Bronchial epithelial cell (primary cell): ENCODE results near the gene SLC16A10. TPM values are rescaled to one million over a fixed set of nuclear protein-coding genes. Genes with fewer than 3 reads are reported as not detected.
"Not testable (repeated sequence)": the region's sequence is repeated elsewhere in the genome, so short reads cannot be mapped to it uniquely, and the experiment has no call there.

Experiments
- DNase-seq: peaks from one replicate; pipeline ENCODE4 v3.0.0-alpha.2; 2010; ENCODE audit warnings: low read depth
- FAIRE-seq: peaks from 2 replicates; lab custom pipeline; 2011; peaks lifted over from hg19 to GRCh38; lab: Jason Lieb, UNC
- H3K27me3 ChIP-seq: 2 replicates; pipeline ENCODE4 v1.5.1; 2011; ENCODE audit warnings: low read length; ENCODE audit not compliant: control insufficient read depth, insufficient read depth
- H3K36me3 ChIP-seq: 2 replicates; pipeline ENCODE4 v1.5.1; 2011; ENCODE audit warnings: low read length; ENCODE audit not compliant: control insufficient read depth, insufficient read depth
- H3K4me3 ChIP-seq: 2 replicates; pipeline ENCODE4 v1.5.1; 2011; ENCODE audit warnings: mild to moderate bottlenecking, low read depth, low read length, control low read depth
- total RNA-seq: library from RNA; depleted of rRNA; stranded (reverse); fragments of >200 nt; gene quantifications from 2 replicates; pipeline ENCODE4 v1.2.1, GENCODE V29; 2014
- TF ChIP-seq, protein P1 (sequence below): IDR thresholded peaks from 2 replicates; pipeline ENCODE4 v1.5.1; 2011; ENCODE audit warnings: mild to moderate bottlenecking, moderate library complexity, low read length, control low read depth, inconsistent platforms; ENCODE audit not compliant: insufficient read depth, severe bottlenecking

Gene SLC16A10
- total RNA-seq, 1 donor from 2014 or later = 0.26 TPM

DNA sequence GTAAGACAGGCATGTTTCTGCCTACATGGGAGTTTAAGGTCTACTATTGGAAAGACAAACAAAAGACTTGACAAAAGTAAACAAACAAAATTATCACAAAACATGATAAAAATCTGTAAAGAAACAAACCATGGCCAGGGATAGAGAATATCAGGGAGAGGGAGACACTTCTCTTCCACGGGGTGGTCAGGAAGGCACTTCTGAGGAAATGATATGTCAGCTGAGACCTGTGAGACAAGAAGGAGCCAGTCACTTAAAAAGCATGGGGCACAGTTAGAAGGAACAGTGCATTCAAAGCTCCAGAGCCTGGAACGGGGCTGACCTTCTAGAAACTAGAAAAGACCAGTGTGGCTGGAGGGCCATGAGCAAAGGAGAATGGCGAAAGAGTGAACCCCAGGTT is 35.1 kb upstream of the SLC16A10 start:
- Histone ChIP-seq H3K27me3 (no peaks in the 10 kb centered on the region), H3K36me3 (no peaks in the 10 kb centered on the region)

DNA sequence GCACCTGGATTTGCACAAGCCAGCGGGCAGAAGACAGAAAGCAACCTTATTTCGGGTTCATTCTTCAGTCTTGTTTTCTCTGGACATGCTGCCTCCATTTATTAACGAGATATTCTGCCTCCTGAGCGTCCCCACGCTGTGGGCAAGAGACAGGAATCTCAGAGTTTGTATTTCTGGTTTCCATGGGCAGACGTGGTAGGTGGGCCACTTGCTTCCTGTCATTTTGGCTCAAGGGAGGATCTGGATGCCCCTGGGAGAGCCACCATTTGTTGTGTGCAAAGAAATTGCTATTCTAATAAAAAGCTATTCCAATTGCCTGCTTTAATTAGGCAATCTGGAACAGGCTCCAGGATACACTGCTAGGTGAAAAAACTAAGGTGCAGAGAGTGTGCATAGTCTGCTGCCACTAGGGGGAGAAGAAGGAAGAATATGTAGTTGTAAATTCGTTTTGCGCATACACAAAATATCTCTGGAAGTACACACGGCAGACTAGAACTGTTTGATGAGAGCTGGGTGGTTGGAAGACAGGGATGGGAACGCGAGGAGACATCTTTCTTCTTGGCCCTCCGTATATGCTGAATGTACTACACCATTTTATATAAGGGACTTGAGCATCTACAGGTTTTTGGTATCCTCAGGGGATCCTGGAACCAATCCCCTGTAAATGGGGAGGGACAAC is 30.1 kb upstream of the SLC16A10 start:
- TF ChIP-seq, protein P1, sequence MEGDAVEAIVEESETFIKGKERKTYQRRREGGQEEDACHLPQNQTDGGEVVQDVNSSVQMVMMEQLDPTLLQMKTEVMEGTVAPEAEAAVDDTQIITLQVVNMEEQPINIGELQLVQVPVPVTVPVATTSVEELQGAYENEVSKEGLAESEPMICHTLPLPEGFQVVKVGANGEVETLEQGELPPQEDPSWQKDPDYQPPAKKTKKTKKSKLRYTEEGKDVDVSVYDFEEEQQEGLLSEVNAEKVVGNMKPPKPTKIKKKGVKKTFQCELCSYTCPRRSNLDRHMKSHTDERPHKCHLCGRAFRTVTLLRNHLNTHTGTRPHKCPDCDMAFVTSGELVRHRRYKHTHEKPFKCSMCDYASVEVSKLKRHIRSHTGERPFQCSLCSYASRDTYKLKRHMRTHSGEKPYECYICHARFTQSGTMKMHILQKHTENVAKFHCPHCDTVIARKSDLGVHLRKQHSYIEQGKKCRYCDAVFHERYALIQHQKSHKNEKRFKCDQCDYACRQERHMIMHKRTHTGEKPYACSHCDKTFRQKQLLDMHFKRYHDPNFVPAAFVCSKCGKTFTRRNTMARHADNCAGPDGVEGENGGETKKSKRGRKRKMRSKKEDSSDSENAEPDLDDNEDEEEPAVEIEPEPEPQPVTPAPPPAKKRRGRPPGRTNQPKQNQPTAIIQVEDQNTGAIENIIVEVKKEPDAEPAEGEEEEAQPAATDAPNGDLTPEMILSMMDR = peak; percentile 74
- Histone ChIP-seq H3K36me3 (no peaks in the 10 kb centered on the region), H3K4me3 (no peak overlapping the region), H3K27me3 (peaks cover 2% of the 10 kb centered on the region)
- DNase-seq = peak; percentile 55
- no peak for FAIRE-seq

More for the DNA sequence above, 35.1 kb upstream of the SLC16A10 start:
- no peak overlapping the region for H3K4me3 ChIP-seq
- FAIRE-seq = no peak
- DNase-seq = no peak
- TF ChIP-seq, protein P1 = no peak

DNA sequence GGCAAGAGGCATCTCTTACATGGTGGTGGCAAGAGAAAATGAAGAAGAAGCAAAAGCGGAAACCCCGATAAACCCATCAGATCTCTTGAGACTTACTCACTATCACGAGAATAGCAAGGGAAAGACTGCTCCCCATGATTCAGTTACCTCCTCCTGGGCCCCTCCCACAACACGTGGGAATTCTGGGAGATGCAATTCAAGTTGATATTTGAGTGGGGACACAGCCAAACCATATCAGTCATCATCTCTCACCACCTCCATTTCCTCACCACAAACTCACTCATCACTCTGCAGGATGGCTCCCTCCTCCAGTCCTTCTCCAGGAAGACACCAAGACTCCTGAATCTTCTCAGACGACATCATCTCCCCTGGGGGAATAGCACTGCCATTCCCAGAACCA is 25.8 kb upstream of the SLC16A10 start:
- no peaks in the 10 kb centered on the region for H3K36me3 ChIP-seq
- TF ChIP-seq, protein P1 = no peak
- H3K27me3 ChIP-seq = peaks cover 2% of the 10 kb centered on the region
- no peak overlapping the region for H3K4me3 ChIP-seq
- DNase-seq (peak; percentile 52), FAIRE-seq (no peak)

DNA sequence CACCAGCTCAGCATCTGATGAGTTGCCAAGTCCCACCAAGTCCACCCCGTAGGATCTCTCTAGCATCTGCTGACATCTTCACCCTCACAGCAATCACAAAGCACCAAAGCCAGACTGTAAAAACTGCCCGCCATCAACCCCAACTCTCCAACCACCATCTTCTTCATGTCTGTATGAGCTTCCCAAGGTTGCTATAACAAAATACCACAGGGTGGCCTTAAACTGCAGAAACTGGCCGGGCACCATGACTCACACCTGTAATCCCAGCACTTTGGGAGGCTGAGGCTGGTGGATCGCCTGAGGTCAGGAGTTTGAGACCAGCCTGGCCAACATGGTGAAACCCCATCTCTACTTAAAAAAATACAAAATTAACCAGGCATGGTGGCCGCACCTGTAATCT is 25.3 kb upstream of the SLC16A10 start:
- not testable (repeated sequence) for H3K4me3 ChIP-seq, FAIRE-seq, DNase-seq, H3K27me3 ChIP-seq, H3K36me3 ChIP-seq

DNA sequence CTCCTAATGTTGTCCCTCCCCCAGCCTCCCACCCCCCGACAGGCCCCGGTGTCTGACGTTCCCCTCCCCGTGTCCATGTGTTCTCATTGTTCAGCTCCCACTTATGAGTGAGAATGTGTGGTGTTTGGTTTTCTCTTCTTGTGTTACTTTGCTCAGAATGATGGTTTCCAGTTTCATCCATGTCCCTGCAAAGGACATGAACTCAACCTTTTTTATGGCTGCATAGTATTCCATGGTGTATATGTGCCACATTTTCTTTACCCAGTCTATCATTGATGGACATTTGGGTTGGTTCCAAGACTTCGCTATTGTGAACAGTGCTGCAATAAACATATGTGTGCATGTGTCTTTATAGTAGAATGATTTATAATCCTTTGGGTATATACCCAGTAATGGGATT is 24.4 kb upstream of the SLC16A10 start:
- not testable (repeated sequence) for H3K36me3 ChIP-seq, FAIRE-seq, DNase-seq, H3K27me3 ChIP-seq, H3K4me3 ChIP-seq

DNA sequence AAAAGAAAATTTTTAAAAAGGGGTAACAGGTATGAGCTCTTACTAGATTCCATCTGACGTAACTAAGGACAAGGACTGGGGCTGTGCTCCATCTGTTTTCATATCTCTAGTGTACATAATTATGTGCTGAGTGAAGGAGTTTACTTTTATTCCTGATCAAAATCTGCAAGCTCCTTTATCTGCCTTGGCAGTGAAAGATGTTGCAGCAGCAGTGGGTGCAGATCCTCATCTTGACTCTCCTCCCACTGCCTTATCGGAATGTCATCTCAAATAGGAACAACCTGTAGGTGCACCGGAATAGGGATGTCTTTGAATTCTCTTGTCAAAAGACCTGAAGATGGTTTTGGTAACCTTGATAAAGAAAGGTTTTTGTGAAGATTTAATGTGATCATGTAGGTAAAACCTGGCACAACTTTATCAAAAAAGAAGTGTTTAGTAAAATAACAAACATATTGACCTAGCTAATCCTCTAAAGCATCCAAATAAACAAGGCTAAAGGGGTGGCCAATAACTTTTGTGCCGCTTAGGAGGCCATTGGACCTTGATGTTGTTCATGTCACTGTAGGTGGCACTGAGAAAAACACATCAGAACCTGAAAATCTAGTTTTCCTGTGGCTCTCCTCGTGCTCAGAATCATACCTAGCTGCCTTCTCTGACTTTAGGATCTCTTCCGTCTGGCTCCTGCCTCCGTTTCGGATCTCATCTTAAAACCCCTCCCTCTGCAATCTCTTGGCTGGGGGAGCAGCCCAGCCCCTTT is 19.0 kb upstream of the SLC16A10 start:
- no peaks in the 10 kb centered on the region for H3K36me3 ChIP-seq
- FAIRE-seq (no peak), DNase-seq (no peak)
- TF ChIP-seq, protein P1 = no peak
- H3K27me3 ChIP-seq = peaks cover 1% of the 10 kb centered on the region
- no peak overlapping the region for H3K4me3 ChIP-seq

DNA sequence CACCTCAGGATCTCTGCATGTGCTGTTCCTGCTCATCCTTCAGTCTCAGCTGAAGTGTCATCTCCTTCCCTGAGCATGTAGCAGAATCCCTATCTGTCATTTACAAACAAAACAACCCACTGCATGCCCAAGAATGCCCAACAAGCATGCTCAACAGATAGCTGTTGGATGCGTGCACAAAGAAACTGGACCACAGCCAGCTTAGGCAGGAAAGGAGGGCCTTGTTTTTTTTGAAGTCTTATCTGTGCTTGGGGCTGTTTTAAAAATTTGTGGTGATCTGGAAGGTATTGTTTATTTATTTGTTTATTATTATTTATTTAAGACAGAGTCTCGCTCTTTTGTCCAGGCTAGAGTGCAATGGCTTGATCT is 18.5 kb upstream of the SLC16A10 start:
- H3K27me3 ChIP-seq = peaks cover 1% of the 10 kb centered on the region
- no peak for FAIRE-seq
- TF ChIP-seq, protein P1 = no peak
- H3K36me3 ChIP-seq = no peaks in the 10 kb centered on the region
- H3K4me3 ChIP-seq = no peak overlapping the region
- peak; percentile 20 for DNase-seq
